Endodermal cell (in vitro differentiated cells): ENCODE data around the gene FASN. TPM values are rescaled to one million over a fixed set of nuclear protein-coding genes. Genes with fewer than 3 reads are reported as not detected.
A peak's percentile ranks its signal among the peaks of the same experiment; 100 is the strongest.
"Not testable (repeated sequence)": the region's sequence is repeated elsewhere in the genome, so short reads cannot be mapped to it uniquely, and the experiment has no call there.

ENCODE experiments used
- DNase-seq: peaks from one replicate; pipeline ENCODE4 v3.0.0-alpha.2; 2017
- H3K27ac ChIP-seq: 2 replicates; pipeline ENCODE4 v1.5.1; 2013; ENCODE audit warnings: mild to moderate bottlenecking, low read depth, low read length, moderate library complexity
- H3K27me3 ChIP-seq: 2 replicates; pipeline ENCODE4 v1.6.1; 2013; ENCODE audit warnings: mild to moderate bottlenecking, low read length, moderate library complexity; ENCODE audit not compliant: insufficient read depth, control insufficient read depth, poor library complexity, severe bottlenecking
- H3K36me3 ChIP-seq: 2 replicates; pipeline ENCODE4 v1.7.0; 2013; ENCODE audit warnings: mild to moderate bottlenecking, low read length, moderate library complexity; ENCODE audit not compliant: control insufficient read depth, insufficient read depth
- H3K4me1 ChIP-seq: one replicate; pipeline ENCODE4 v1.7.0; 2013; ENCODE audit warnings: low read length; ENCODE audit not compliant: control insufficient read depth, insufficient read depth
- H3K4me3 ChIP-seq: 2 replicates; pipeline ENCODE4 v1.5.1; 2013; ENCODE audit warnings: mild to moderate bottlenecking, low read length, moderate library complexity
- H3K9ac ChIP-seq: 2 replicates; pipeline ENCODE4 v1.6.1; 2013; ENCODE audit warnings: mild to moderate bottlenecking, low read length, moderate library complexity; ENCODE audit not compliant: poor library complexity, severe bottlenecking; ENCODE audit errors: extremely low read depth
- H3K9me3 ChIP-seq: 2 replicates; pipeline ENCODE4 v1.6.1; 2013; ENCODE audit warnings: mild to moderate bottlenecking, low read length, moderate library complexity; ENCODE audit not compliant: control insufficient read depth
- H3K27ac Mint-ChIP-seq: 2 replicates; pipeline ENCODE4 v1.8.0; 2020; ENCODE audit warnings: mixed read lengths
- H3K27me3 Mint-ChIP-seq: 2 replicates; pipeline ENCODE4 v1.8.0; 2021; ENCODE audit warnings: mild to moderate bottlenecking, mixed read lengths; ENCODE audit not compliant: insufficient read depth
- H3K36me3 Mint-ChIP-seq: 2 replicates; pipeline ENCODE4 v1.8.0; 2020; ENCODE audit warnings: low read depth, mixed read lengths
- H3K4me1 Mint-ChIP-seq: 2 replicates; pipeline ENCODE4 v1.8.0; 2020; ENCODE audit warnings: mixed read lengths
- H3K4me3 Mint-ChIP-seq: 2 replicates; pipeline ENCODE4 v1.8.0; 2020; ENCODE audit warnings: mild to moderate bottlenecking, moderate library complexity, mixed read lengths
- H3K9me3 Mint-ChIP-seq: 2 replicates; pipeline ENCODE4 v1.8.0; 2020; ENCODE audit warnings: mild to moderate bottlenecking, mixed read lengths
- CTCF ChIP-seq: fragments of 200-600 bp; sonication (generic); conservative IDR thresholded peaks from 2 replicates; pipeline ENCODE4 v1.5.0; 2021; ENCODE audit warnings: antibody characterized with exemption, mild to moderate bottlenecking
- WGBS, 2 experiments: methylation state at CpG; one replicate each; pipeline versions ENCODE4 v1.1.5 to v1.1.7; 2013; ENCODE audit warnings: missing lambda C conversion rate in 2 of 2, mixed read lengths in 1 of 2; ENCODE audit not compliant: insufficient coverage in 1 of 2, insufficient read length in 1 of 2; 5-methylcytosine and 5-hydroxymethylcytosine counted together
- total RNA-seq, 2 donors: library from RNA; stranded (reverse); fragmentation: NEBNext Ultra II Directional in 1 of 2; extraction: Animal tissue kit (Norgen Biotek cat#: 25700) in 1 of 2; gene quantifications; 2 replicates in 1 of 2; 3 replicates in 1 of 2; pipeline ENCODE4 v1.2.1, GENCODE V29; 2021

Gene FASN
- total RNA-seq, 2 donors from 2014 or later: 371 to 498 TPM

DNA sequence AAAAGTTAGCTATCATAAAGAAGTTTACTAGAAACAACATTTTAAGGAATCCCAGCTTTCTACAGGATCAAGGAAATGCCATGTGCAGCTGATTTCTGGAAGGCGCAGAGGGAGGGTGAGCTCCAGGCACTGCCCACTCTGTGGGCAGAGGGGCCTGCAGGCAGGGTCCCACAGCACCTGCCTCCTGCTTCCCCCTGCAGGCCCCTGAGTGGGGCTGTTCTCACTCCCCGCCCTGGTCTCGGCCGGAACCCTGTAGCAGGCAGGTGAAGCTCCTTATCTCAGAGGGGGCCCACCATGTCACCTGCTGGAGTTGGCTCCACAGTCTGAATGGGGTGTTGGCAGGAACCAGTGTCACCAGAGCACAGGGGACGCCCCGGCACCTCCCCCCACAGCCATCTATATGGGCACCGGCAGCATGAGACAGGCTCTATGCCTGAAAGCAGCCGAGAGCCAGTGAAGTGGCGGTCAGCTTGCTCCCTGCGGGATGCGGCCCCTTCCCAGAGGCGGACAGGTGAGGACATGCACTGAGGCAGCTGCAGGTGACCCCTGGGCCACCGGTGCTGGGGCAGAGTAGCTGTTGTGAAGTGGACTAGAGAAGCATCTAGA is 47.6 kb upstream of the FASN start:
- Mint-ChIP-seq H3K36me3 (peaks cover 19% of the 10 kb centered on the region), H3K27me3 (no peaks in the 10 kb centered on the region), H3K4me1 (peaks cover 11% of the 10 kb centered on the region), H3K27ac (no peak overlapping the region), H3K9me3 (peaks cover 6% of the 10 kb centered on the region), H3K4me3 (no peak overlapping the region)
- Histone ChIP-seq H3K9ac (no peak overlapping the region), H3K36me3 (no peaks in the 10 kb centered on the region), H3K4me3 (no peak overlapping the region), H3K27ac (no peak overlapping the region), H3K27me3 (no peaks in the 10 kb centered on the region), H3K4me1 (no peaks in the 10 kb centered on the region), H3K9me3 (no peaks in the 10 kb centered on the region)
- 94 to 99% methylated on average over 10 to 13 of the region's 13 CpGs for WGBS, 2 experiments
- no peak for DNase-seq
- TF ChIP-seq CTCF: no peak

GRCh38 chr17:82143333-82143732 is 45.3 kb upstream of the FASN start:
- Histone ChIP-seq H3K27me3 (no peaks in the 10 kb centered on the region), H3K9ac (no peak overlapping the region), H3K4me3 (no peak overlapping the region), H3K27ac (no peak overlapping the region), H3K36me3 (no peaks in the 10 kb centered on the region), H3K4me1 (no peaks in the 10 kb centered on the region), H3K9me3 (no peaks in the 10 kb centered on the region)
- H3K27ac Mint-ChIP-seq: no peak overlapping the region
- WGBS, 2 experiments: 83 to 95% methylated on average over 1 to 8 of the region's 8 CpGs
- TF ChIP-seq CTCF: no peak
- no peak for DNase-seq
- H3K4me3 Mint-ChIP-seq: no peak overlapping the region
- H3K36me3 Mint-ChIP-seq: peaks cover 27% of the 10 kb centered on the region
- H3K27me3 Mint-ChIP-seq: no peaks in the 10 kb centered on the region
- peaks cover 11% of the 10 kb centered on the region for H3K4me1 Mint-ChIP-seq
- no peaks in the 10 kb centered on the region for H3K9me3 Mint-ChIP-seq

DNA sequence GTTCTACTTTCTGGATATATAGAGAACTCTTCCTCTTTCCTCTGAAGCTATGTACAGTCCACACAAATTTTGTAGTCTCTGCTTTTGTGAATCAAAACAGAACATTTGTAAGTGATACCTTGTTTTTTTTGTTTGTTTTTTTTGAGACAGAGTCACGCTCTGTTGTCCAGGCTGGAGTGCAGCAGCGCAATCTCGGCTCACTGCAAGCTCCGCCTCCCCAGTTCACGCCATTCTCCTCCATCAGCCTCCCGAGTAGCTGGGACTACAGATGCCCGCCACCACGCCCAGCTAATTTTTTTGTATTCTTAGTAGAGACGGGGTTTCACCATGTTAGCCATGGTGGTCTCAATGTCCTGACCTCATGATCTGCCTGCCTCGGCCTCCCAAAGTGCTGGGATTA is 41.9 kb upstream of the FASN start:
- Mint-ChIP-seq H3K4me1 (peaks cover 11% of the 10 kb centered on the region), H3K36me3 (peaks cover 22% of the 10 kb centered on the region)
- not testable (repeated sequence) for DNase-seq, H3K27ac Mint-ChIP-seq, H3K9me3 Mint-ChIP-seq, H3K9ac ChIP-seq, H3K4me3 ChIP-seq, H3K27me3 ChIP-seq, H3K4me3 Mint-ChIP-seq, H3K9me3 ChIP-seq, H3K27ac ChIP-seq, H3K27me3 Mint-ChIP-seq, H3K4me1 ChIP-seq, H3K36me3 ChIP-seq
- WGBS, 2 experiments: 84 to 86% methylated on average over 9 to 10 of the region's 10 CpGs

GRCh38 chr17:82138511-82138992 is 40.5 kb upstream of the FASN start:
- no peak for TF ChIP-seq CTCF
- 91 to 92% methylated on average over 28 of the region's 28 CpGs for whole genome bisulfite sequencing, 2 experiments

More at GRCh38 chr17:82138511-82138992, 40.5 kb upstream of the FASN start:
- Histone ChIP-seq H3K4me1 (no peaks in the 10 kb centered on the region), H3K27me3 (no peaks in the 10 kb centered on the region), H3K9me3 (no peaks in the 10 kb centered on the region), H3K27ac (no peak overlapping the region), H3K4me3 (no peak overlapping the region), H3K9ac (no peak overlapping the region), H3K36me3 (no peaks in the 10 kb centered on the region)
- no peak overlapping the region for H3K4me3 Mint-ChIP-seq
- peak; percentile 42 for DNase-seq
- H3K4me1 Mint-ChIP-seq: peaks cover 11% of the 10 kb centered on the region
- H3K27me3 Mint-ChIP-seq: no peaks in the 10 kb centered on the region
- H3K36me3 Mint-ChIP-seq: peaks cover 33% of the 10 kb centered on the region
- H3K9me3 Mint-ChIP-seq: no peaks in the 10 kb centered on the region
- no peak overlapping the region for H3K27ac Mint-ChIP-seq
